HCT116 (cell line): ENCODE measurements around the gene PDE9A. TPM values are rescaled to one million over a fixed set of nuclear protein-coding genes. Genes with fewer than 3 reads are reported as not detected.

ENCODE experiments used
- ATAC-seq: fragments of 200-7000 bp; cut with Tn5 transposase; 2 replicates; pipeline ENCODE4 v1.9.1; 2020; ENCODE audit warnings: mild to moderate bottlenecking, moderate library complexity
- BruUV-seq: library from RNA; stranded (reverse); fragments of 400-500 nt; replicated peaks from 2 replicates; lab custom pipeline; 2021; lab: Mats Ljungman, UMichigan
- CTCF ChIA-PET: fragments of 300-600 bp; sonication (Branson Sonifier 250); formaldehyde crosslinking; loops from one replicate; lab custom pipeline; 2021; ENCODE audit warnings: antibody characterized with exemption; lab: Charles Lee
- POLR2A ChIA-PET: fragments of 300-600, 350-600 bp; sonication (Branson Sonifier 250); formaldehyde crosslinking; loops from one replicate; lab custom pipeline; 2021; ENCODE audit warnings: antibody characterized with exemption; lab: Charles Lee
- RAD21 ChIA-PET, 2 experiments: fragments of 300-600 bp; sonication (Branson Sonifier 250); formaldehyde crosslinking; loops; one replicate each; lab custom pipeline; 2023; ENCODE audit warnings: low total read pairs in 2 of 2; ENCODE audit not compliant: uncharacterized antibody in 2 of 2, unreplicated experiment in 2 of 2, low non-redundant PET in 1 of 2; lab: Charles Lee
- DNase-seq: peaks from one replicate; pipeline ENCODE4 v3.0.0-alpha.2; 2010; ENCODE audit warnings: low read depth, low spot score
- H2AFZ ChIP-seq: fragments of 200-600 bp; shearing (Covaris generic), sonication (generic); 2 replicates; pipeline ENCODE4 v1.6.1; 2017; ENCODE audit warnings: low read depth, mixed run types, mixed read lengths, antibody characterized with exemption, low read length; ENCODE audit not compliant: poor library complexity, severe bottlenecking
- H3K27ac ChIP-seq: 2 replicates; pipeline ENCODE4 v1.5.1; 2012; ENCODE audit warnings: low read depth, low read length
- H3K27me3 ChIP-seq: fragments of 200-600 bp; sonication (generic); 2 replicates; pipeline ENCODE4 v1.6.1; 2016; ENCODE audit warnings: mixed run types, low read length, mixed read lengths; ENCODE audit not compliant: insufficient read depth
- H3K36me3 ChIP-seq, 2 experiments: fragments of 200-500 bp in 1 of 2; fragments of 200-600 bp in 1 of 2; sonication (Bioruptor generic) in 1 of 2; sonication (generic) in 1 of 2; 2 replicates each; pipeline versions ENCODE4 v1.5.1 to v1.6.1; 2014 to 2016; ENCODE audit warnings: low read length in 2 of 2, inconsistent platforms in 1 of 2, mixed read lengths in 1 of 2, mixed run types in 1 of 2; ENCODE audit not compliant: insufficient read depth in 2 of 2, control insufficient read depth in 1 of 2
- H3K4me1 ChIP-seq, 2 experiments: fragments of 200-600 bp in 1 of 2; sonication (generic) in 1 of 2; 2 replicates each; pipeline versions ENCODE4 v1.5.1 to v1.6.1; 2012 to 2017; ENCODE audit warnings: low read length in 2 of 2, inconsistent platforms in 1 of 2, mild to moderate bottlenecking in 1 of 2, mixed read lengths in 1 of 2, mixed run types in 1 of 2, moderate library complexity in 1 of 2; ENCODE audit not compliant: insufficient read depth in 2 of 2, control insufficient read depth in 1 of 2
- H3K4me2 ChIP-seq: fragments of 200-600 bp; sonication (generic); 2 replicates; pipeline ENCODE4 v1.6.1; 2017; ENCODE audit warnings: mixed run types, low read length, mixed read lengths
- H3K4me3 ChIP-seq, 2 experiments: fragments of 200-600 bp in 1 of 2; sonication (generic) in 1 of 2; replicated peaks in 1 of 2; 2 replicates each; pipeline ENCODE4 v1.5.1; 2011 to 2016; ENCODE audit warnings: low read length in 2 of 2, control low read depth in 1 of 2, low read depth in 1 of 2, mild to moderate bottlenecking in 1 of 2, mixed read lengths in 1 of 2, mixed run types in 1 of 2
- H3K79me2 ChIP-seq: fragments of 200-600 bp; sonication (generic); 2 replicates; pipeline ENCODE4 v1.6.1; 2017; ENCODE audit warnings: mild to moderate bottlenecking, mixed run types, low read length, moderate library complexity, mixed read lengths; ENCODE audit not compliant: insufficient read depth
- H3K9ac ChIP-seq: fragments of 200-600 bp; sonication (generic); 2 replicates; pipeline ENCODE4 v1.6.1; 2016; ENCODE audit warnings: low read length, mixed read lengths
- H3K9me2 ChIP-seq: fragments of 200-600 bp; sonication (generic), shearing (Covaris generic); 2 replicates; pipeline ENCODE4 v1.6.1; 2017; ENCODE audit warnings: mixed run types, mild to moderate bottlenecking, moderate library complexity; ENCODE audit not compliant: insufficient read depth
- H3K9me3 ChIP-seq, 2 experiments: fragments of 200-500 bp in 1 of 2; fragments of 200-600 bp in 1 of 2; sonication (Bioruptor generic) in 1 of 2; sonication (generic) in 1 of 2; 2 replicates each; pipeline ENCODE4 v1.6.1; 2014 to 2017; ENCODE audit warnings: low read length in 2 of 2, mixed read lengths in 2 of 2, inconsistent platforms in 1 of 2, low read depth in 1 of 2, mild to moderate bottlenecking in 1 of 2, mixed run types in 1 of 2, moderate library complexity in 1 of 2; ENCODE audit not compliant: control insufficient read depth in 1 of 2, insufficient read depth in 1 of 2
- H4K20me1 ChIP-seq: fragments of 200-600 bp; sonication (generic), shearing (Covaris generic); 2 replicates; pipeline ENCODE4 v1.6.1; 2017; ENCODE audit warnings: mixed run types, mild to moderate bottlenecking, moderate library complexity; ENCODE audit not compliant: insufficient read depth
- ELF1 ChIP-seq: IDR thresholded peaks from 2 replicates; pipeline ENCODE4 v1.6.1; 2012; ENCODE audit warnings: low read depth, borderline replicate concordance
- EZH2phosphoT487 ChIP-seq: fragments of 200-600 bp; IDR thresholded peaks from 2 replicates; pipeline ENCODE4 v1.6.1; 2018; ENCODE audit warnings: antibody characterized with exemption, borderline replicate concordance
- FOSL1 ChIP-seq: IDR thresholded peaks from 2 replicates; pipeline ENCODE4 v1.6.1; 2012; ENCODE audit warnings: low read depth
- POLR2AphosphoS5 ChIP-seq: IDR thresholded peaks from 2 replicates; pipeline ENCODE4 v1.6.1; 2011; ENCODE audit warnings: mild to moderate bottlenecking, low read depth, low read length, moderate library complexity
- YY1 ChIP-seq: IDR thresholded peaks from 2 replicates; pipeline ENCODE4 v1.6.1; 2011; ENCODE audit warnings: low read length, low read depth, moderate library complexity, mild to moderate bottlenecking; ENCODE audit not compliant: insufficient replicate concordance; ENCODE audit errors: extremely low read depth
- ZBTB33 ChIP-seq: IDR thresholded peaks from 2 replicates; pipeline ENCODE4 v1.6.1; 2011; ENCODE audit warnings: mild to moderate bottlenecking, low read length, moderate library complexity; ENCODE audit not compliant: insufficient replicate concordance; ENCODE audit errors: extremely low read depth
- ZNF274 ChIP-seq: fragments of 200-500 bp; sonication (Bioruptor generic); IDR thresholded peaks from 2 replicates; pipeline ENCODE4 v1.6.1; 2014; ENCODE audit warnings: mild to moderate bottlenecking, low read depth, low read length, inconsistent platforms
- intact Hi-C: fragments of 100-400 bp; cut with micrococcal nuclease; formaldehyde crosslinking; loops from 2 replicates; pipeline ENCODE4 v1.10.0; 2022
- total RNA-seq: library from RNA; stranded (reverse); gene quantifications from one replicate; pipeline ENCODE4 v1.2.1, GENCODE V29; 2021; ENCODE audit not compliant: unreplicated experiment

PDE9A gene
- total RNA-seq, 1 experiment from 2014 or later: 31.4 TPM

GRCh38 chr21:42765656-42766055 lies 112.2 kb downstream of the PDE9A start:
- ChIA-PET POLR2A (no interaction called here), RAD21 (no interaction called here), CTCF (no interaction called here)
- Histone ChIP-seq H3K4me3 (no peak overlapping the region), H4K20me1 (no peaks in the 10 kb centered on the region), H3K9ac (no peak overlapping the region), H3K4me2 (no peak overlapping the region), H3K9me2 (no peaks in the 10 kb centered on the region), H3K79me2 (no peaks in the 10 kb centered on the region), H2AFZ (no peak overlapping the region), H3K36me3 (peaks cover 9 to 12% of the 10 kb centered on the region in 2 experiments), H3K9me3 (no peaks in the 10 kb centered on the region), H3K27ac (no peak overlapping the region), H3K4me1 (no peaks in the 10 kb centered on the region), H3K27me3 (no peaks in the 10 kb centered on the region)
- intact Hi-C loops: no loop called here
- no peak for TF ChIP-seq EZH2phosphoT487
- TF ChIP-seq FOSL1: no peak
- TF ChIP-seq ZBTB33: no peak
- TF ChIP-seq POLR2AphosphoS5: no peak
- no peak for TF ChIP-seq YY1
- TF ChIP-seq ZNF274: no peak
- no peak for TF ChIP-seq ELF1
- ATAC-seq (no peak), DNase-seq (no peak)
- no TSS peak for BruUV-seq
